Right ventricle myocardium inferior (tissue), 1 donor: ENCODE measurements around the gene MPHOSPH6. TPM values are rescaled to one million over a fixed set of nuclear protein-coding genes. Genes with fewer than 3 reads are reported as not detected.
"Not testable (repeated sequence)": the region's sequence is repeated elsewhere in the genome, so short reads cannot be mapped to it uniquely, and the experiment has no call there.

ENCODE experiments used
- ATAC-seq: fragments of 200-7000 bp; cut with Tn5 transposase; one replicate; pipeline ENCODE4 v1.9.1; 2020; ENCODE audit warnings: mild to moderate bottlenecking, moderate library complexity
- DNase-seq: peaks from one replicate; pipeline ENCODE4 v3.0.0; 2021; ENCODE audit errors: missing footprints
- intact Hi-C: fragments of 100-400 bp; cut with DNase I; formaldehyde crosslinking; loops from one replicate; pipeline ENCODE4 v1.11.0; 2022
- total RNA-seq: library from RNA; stranded (reverse); fragmentation: NEBNext Ultra II Directional; extraction: Animal tissue kit (Norgen Biotek cat#: 25700); gene quantifications from one replicate; pipeline ENCODE4 v1.2.1, GENCODE V29; 2021
- donor health status: DM: no; HTN: yes; CAD: no; lungs with severe emphysema.

Gene MPHOSPH6
- total RNA-seq, 1 donor from 2014 or later, result 9.6 TPM

DNA sequence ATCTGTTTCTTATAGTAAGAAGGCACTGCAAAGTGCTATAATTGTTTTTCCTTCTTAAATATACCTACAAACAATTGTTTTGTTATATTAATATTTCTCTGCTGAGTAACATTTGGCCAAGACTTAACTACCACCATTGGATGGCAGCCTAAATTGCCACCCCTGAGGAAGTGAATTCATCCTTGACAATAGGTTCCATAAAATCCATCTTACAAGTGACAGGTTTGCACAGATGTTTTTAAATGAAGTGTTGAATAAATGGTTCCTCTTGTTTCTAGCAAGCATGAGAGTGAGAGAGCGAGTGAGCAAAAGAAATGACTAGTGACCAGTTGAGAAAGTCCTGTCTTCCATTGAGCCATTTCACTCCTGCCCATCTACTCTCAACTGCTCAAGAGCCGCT, 8.3 kb upstream of the MPHOSPH6 start:
- ATAC-seq (no peak), DNase-seq (no peak)
- intact Hi-C loops, result no loop called here

DNA sequence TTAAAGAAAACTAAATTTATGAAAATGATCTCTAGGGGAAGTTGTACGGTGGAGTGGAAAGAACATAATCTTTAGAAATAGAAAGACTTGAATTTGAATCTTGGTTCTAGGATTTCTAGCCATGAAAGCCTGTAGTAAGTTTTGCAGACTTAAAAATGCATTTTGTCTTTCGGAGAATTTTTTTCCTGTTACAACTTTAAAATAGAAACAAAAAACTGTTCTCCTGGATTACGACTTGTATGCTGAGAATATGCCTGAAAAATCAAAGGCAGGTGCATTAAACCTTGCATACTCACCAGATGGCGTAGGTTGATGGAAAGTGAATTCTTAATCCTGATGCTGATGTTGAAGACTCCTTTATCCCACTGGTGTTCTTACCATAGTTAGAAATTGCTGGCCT, 7.5 kb upstream of the MPHOSPH6 start:
- DNase-seq (no peak), ATAC-seq (no peak)
- intact Hi-C loops, result no loop called here

DNA sequence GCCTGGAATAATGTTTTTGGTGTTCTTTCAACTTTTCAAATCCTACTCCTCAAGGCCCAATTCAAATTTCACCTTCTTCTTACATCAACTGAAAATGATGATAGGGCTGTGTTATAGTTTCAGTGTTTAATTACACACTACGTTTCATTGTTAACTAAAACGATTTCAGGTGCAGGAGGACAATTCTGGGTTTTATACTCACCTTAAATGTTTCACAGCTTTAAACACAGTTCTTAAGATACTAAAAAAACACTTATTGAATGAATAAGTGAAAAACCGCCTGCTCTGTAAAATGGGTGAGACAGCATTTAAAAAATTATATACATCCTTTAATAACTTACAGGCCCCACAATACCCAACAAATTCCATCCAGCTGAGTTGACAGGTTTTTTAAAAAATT, 6.2 kb upstream of the MPHOSPH6 start:
- intact Hi-C loops, result no loop called here
- ATAC-seq, result no peak
- DNase-seq, result no peak

DNA sequence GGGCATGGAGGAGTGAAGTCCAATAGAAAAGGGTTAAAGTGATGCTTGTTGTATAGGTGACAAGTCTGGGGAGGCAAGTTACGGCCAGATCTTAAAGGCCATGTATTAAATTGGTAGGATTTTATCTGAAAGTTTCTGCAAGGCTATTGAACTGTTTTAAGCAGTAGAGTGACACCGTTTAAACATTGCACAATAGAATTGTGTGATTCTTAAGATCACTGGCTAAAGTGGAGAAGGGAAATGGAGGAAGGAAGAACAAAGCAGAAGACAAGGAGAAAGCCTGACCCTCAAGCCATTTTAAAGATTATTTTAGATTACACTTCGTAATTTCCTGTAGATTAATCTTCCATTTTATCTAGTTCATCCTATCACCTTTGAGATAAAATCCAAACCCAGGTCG, 5.6 kb upstream of the MPHOSPH6 start:
- intact Hi-C loops, result no loop called here
- ATAC-seq, result no peak
- DNase-seq, result no peak

- ATAC-seq (no peak), DNase-seq (no peak)
- intact Hi-C loops, result no loop called here
Measured at GRCh38 chr16:82167670-82168069, 2.4 kb downstream of the MPHOSPH6 start.

GRCh38 chr16:82160226-82160625, 9.8 kb downstream of the MPHOSPH6 start:
- no peak for DNase-seq
- no peak for ATAC-seq
- intact Hi-C loops, result no loop called here

GRCh38 chr16:82157836-82158235, 12.2 kb downstream of the MPHOSPH6 start:
- ATAC-seq (no peak), DNase-seq (no peak)
- intact Hi-C loops, result no loop called here

- DNase-seq (no peak), ATAC-seq (no peak)
- intact Hi-C loops, result no loop called here
Measured at GRCh38 chr16:82157534-82157812, 12.6 kb downstream of the MPHOSPH6 start.

- intact Hi-C loops, result no loop called here
- no peak for ATAC-seq
- DNase-seq, result no peak
Measured at GRCh38 chr16:82156761-82157533, 13.1 kb downstream of the MPHOSPH6 start.

- DNase-seq, result no peak
- no peak for ATAC-seq
- intact Hi-C loops, result no loop called here
Measured at GRCh38 chr16:82152641-82153112, 17.3 kb downstream of the MPHOSPH6 start.

GRCh38 chr16:82152196-82152595, 17.8 kb downstream of the MPHOSPH6 start:
- no peak for DNase-seq
- ATAC-seq, result no peak
- intact Hi-C loops, result no loop called here

- intact Hi-C loops, result no loop called here
- DNase-seq, result no peak
- ATAC-seq, result no peak
Measured at GRCh38 chr16:82150549-82150948, 19.5 kb downstream of the MPHOSPH6 start.

GRCh38 chr16:82149536-82149935, 20.5 kb downstream of the MPHOSPH6 start:
- intact Hi-C loops, result no loop called here
- ATAC-seq (no peak), DNase-seq (no peak)

GRCh38 chr16:82147546-82147945, 22.5 kb downstream of the MPHOSPH6 start:
- intact Hi-C loops, result no loop called here
- no peak for ATAC-seq
- no peak for DNase-seq

- no peak for ATAC-seq
- intact Hi-C loops, result no loop called here
- no peak for DNase-seq
Measured at GRCh38 chr16:82146957-82147356, 23.1 kb downstream of the MPHOSPH6 start.

GRCh38 chr16:82146556-82146955, 23.5 kb downstream of the MPHOSPH6 start:
- intact Hi-C loops, result no loop called here
- ATAC-seq (no peak), DNase-seq (no peak)

GRCh38 chr16:82139286-82139571, 30.8 kb downstream of the MPHOSPH6 start:
- intact Hi-C loops, DNase-seq, ATAC-seq: not testable (repeated sequence)

GRCh38 chr16:82138478-82139285, 31.3 kb downstream of the MPHOSPH6 start:
- DNase-seq (peak; percentile 21), ATAC-seq (no peak)
- intact Hi-C loops, result no loop called here

DNA sequence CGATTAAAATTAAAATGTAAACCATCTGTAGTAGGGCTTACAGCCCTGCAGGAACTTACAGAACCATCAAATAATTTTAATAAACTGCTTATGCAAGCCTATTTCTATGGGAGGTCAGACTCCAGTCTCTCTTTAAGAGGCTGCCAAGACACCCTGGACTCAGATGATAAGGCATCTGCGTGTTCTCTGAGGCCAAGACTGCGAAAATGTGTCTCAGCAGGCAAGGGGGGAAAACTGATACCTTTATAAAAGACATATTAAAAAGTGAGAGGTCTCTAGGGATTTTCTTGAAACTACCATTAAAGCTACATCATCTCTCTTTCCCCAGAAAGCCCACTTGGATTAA, 32.2 kb downstream of the MPHOSPH6 start:
- intact Hi-C loops, result no loop called here
- DNase-seq (no peak), ATAC-seq (no peak)

DNA sequence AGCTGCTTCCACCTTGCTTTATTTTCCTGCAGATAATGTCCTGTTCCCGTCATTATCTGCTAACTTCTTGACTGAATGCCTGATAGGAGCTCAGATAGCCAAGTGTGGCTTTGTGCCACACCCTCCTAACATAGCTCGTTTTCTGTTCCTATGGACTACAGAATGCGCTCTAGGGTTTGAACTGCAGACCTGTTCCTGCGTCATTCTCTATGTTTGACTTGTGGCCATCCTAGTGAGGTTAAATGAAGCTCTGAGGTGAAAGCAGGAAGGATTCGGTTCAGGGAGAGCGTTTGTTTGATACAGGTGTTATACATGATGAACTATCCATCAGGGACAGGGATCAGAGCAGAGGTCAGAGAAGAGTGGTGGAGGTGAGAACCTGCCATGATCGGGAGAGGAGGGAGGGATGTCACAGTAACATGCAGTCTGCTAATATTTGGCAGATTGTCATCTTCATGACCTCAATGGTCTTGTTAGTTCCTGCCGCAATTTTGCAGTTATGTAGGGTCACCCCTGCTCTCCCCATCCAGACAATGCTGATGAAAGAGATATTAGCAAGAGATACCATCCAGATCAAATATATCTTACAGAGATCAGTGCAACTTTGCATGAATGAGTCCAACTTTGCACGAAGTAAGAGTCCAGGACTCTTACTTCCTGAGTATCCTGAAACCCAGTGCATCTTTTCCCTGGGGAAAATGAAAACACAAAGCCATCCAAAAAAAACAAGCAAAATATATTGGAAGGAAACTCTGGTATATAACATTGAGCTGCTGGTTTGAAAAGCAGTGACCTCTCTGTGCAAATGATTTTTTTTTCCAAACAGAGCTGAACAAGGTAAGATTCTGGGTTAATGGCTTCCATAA, 32.8 kb downstream of the MPHOSPH6 start:
- no peak for DNase-seq
- intact Hi-C loops, result no loop called here
- ATAC-seq, result no peak
